Endothelial cell of umbilical vein (primary cell): ENCODE measurements around the gene ZNF827. TPM values are rescaled to one million over a fixed set of nuclear protein-coding genes. Genes with fewer than 3 reads are reported as not detected.

Source experiments
- BruUV-seq: library from RNA; stranded (reverse); fragments of 400-500 nt; replicated peaks from 2 replicates; lab custom pipeline; 2021; lab: Mats Ljungman, UMichigan
- CTCF ChIA-PET: fragments of 300-600, 350-600 bp; sonication (Branson Sonifier 250); formaldehyde crosslinking; loops from one replicate; lab custom pipeline; 2021; ENCODE audit warnings: antibody characterized with exemption, inconsistent platforms; lab: Charles Lee
- POLR2A ChIA-PET: fragments of 300-600, 350-600 bp; sonication (Branson Sonifier 250); formaldehyde crosslinking; loops from one replicate; lab custom pipeline; 2021; ENCODE audit warnings: antibody characterized with exemption, inconsistent platforms; lab: Charles Lee
- DNase-seq: peaks from one replicate; pipeline ENCODE4 v3.0.0-alpha.2; 2011; ENCODE audit warnings: low read depth, low spot score
- FAIRE-seq: peaks from 2 replicates; lab custom pipeline; 2011; peaks lifted over from hg19 to GRCh38; lab: Jason Lieb, UNC
- H2AFZ ChIP-seq: 2 replicates; pipeline ENCODE4 v1.6.0; 2012; ENCODE audit warnings: low read depth, low read length, control low read depth, inconsistent platforms
- H3K27ac ChIP-seq: 2 replicates; pipeline ENCODE4 v1.5.1; 2011; ENCODE audit warnings: low read depth, mild to moderate bottlenecking, control low read depth, low read length, moderate library complexity; ENCODE audit not compliant: insufficient read depth
- H3K27me3 ChIP-seq, 2 experiments: 2 replicates each; pipeline versions ENCODE4 v1.6.0 to v1.6.1; 2011; ENCODE audit warnings: low read length in 2 of 2, mixed read lengths in 1 of 2; ENCODE audit not compliant: control insufficient read depth in 2 of 2, insufficient read depth in 2 of 2
- H3K36me3 ChIP-seq, 2 experiments: 2 replicates in 1 of 2; 3 replicates in 1 of 2; pipeline ENCODE4 v1.5.1; 2011; ENCODE audit warnings: low read length in 2 of 2, mild to moderate bottlenecking in 1 of 2, moderate library complexity in 1 of 2; ENCODE audit not compliant: control insufficient read depth in 2 of 2, insufficient read depth in 2 of 2; ENCODE audit errors: extremely low read depth in 1 of 2
- H3K4me1 ChIP-seq: 3 replicates; pipeline ENCODE4 v1.5.1; 2011; ENCODE audit warnings: mild to moderate bottlenecking, low read length; ENCODE audit not compliant: control insufficient read depth, insufficient read depth; ENCODE audit errors: extremely low read depth
- H3K4me2 ChIP-seq: 2 replicates; pipeline ENCODE4 v1.6.1; 2011; ENCODE audit warnings: low read length, control low read depth, mixed read lengths; ENCODE audit not compliant: insufficient read depth
- H3K4me3 ChIP-seq, 3 experiments: fragments of 200-600 bp in 1 of 3; sonication (generic), shearing (Covaris generic) in 1 of 3; replicated peaks in 1 of 3; 2 replicates each; pipeline ENCODE4 v1.5.1; 2011 to 2016; ENCODE audit warnings: control low read depth in 3 of 3, low read length in 3 of 3, mild to moderate bottlenecking in 2 of 3, inconsistent platforms in 1 of 3, low read depth in 1 of 3, moderate library complexity in 1 of 3; ENCODE audit not compliant: insufficient read depth in 1 of 3
- H3K79me2 ChIP-seq: 2 replicates; pipeline ENCODE4 v1.6.0; 2012; ENCODE audit warnings: low read length, inconsistent platforms; ENCODE audit not compliant: control insufficient read depth, insufficient read depth
- H3K9ac ChIP-seq: replicated peaks from 2 replicates; pipeline ENCODE3; 2011; ENCODE audit warnings: low read length, control low read depth; ENCODE audit not compliant: insufficient read depth; ENCODE audit errors: extremely low read depth
- H3K9me1 ChIP-seq: replicated peaks from 3 replicates; pipeline ENCODE4 v1.6.0; 2011; ENCODE audit warnings: mild to moderate bottlenecking, low read length; ENCODE audit not compliant: control insufficient read depth, insufficient read depth; ENCODE audit errors: extremely low read depth
- H3K9me3 ChIP-seq: replicated peaks from 2 replicates; pipeline ENCODE4 v1.5.1; 2012; ENCODE audit warnings: low read length, inconsistent platforms; ENCODE audit not compliant: control insufficient read depth, insufficient read depth
- H4K20me1 ChIP-seq: replicated peaks from 2 replicates; pipeline ENCODE3; 2011; ENCODE audit warnings: mild to moderate bottlenecking, low read length; ENCODE audit not compliant: control insufficient read depth, insufficient read depth; ENCODE audit errors: extremely low read depth
- EZH2 ChIP-seq: IDR thresholded peaks from 2 replicates; pipeline ENCODE4 v1.6.1; 2012; ENCODE audit warnings: borderline replicate concordance, low read depth, mild to moderate bottlenecking, moderate library complexity, low read length, inconsistent platforms; ENCODE audit not compliant: severe bottlenecking
- FOS ChIP-seq: IDR thresholded peaks from 2 replicates; pipeline ENCODE4 v1.6.1; 2011; ENCODE audit warnings: mild to moderate bottlenecking, low read length, moderate library complexity, borderline replicate concordance; ENCODE audit not compliant: insufficient read depth
- GATA2 ChIP-seq: IDR thresholded peaks from 2 replicates; pipeline ENCODE4 v1.7.0; 2011; ENCODE audit warnings: low read depth, mild to moderate bottlenecking, moderate library complexity, mixed read lengths, low read length; ENCODE audit not compliant: insufficient read length, insufficient read depth
- JUN ChIP-seq: IDR thresholded peaks from 2 replicates; pipeline ENCODE4 v1.6.1; 2011; ENCODE audit warnings: borderline replicate concordance, low read depth; ENCODE audit not compliant: insufficient read length, insufficient read depth
- MYC ChIP-seq: IDR thresholded peaks from one replicate; pipeline ENCODE4 v1.6.1; 2011; ENCODE audit warnings: mild to moderate bottlenecking, low read depth, low read length
- POLR2A ChIP-seq: IDR thresholded peaks from 2 replicates; pipeline ENCODE4 v1.6.1; 2012; ENCODE audit warnings: low read depth, mild to moderate bottlenecking, control low read depth, low read length
- POLR2AphosphoS5 ChIP-seq: IDR thresholded peaks from 2 replicates; pipeline ENCODE4 v1.6.1; 2012; ENCODE audit warnings: low read depth, mild to moderate bottlenecking, control low read depth, low read length, moderate library complexity; ENCODE audit not compliant: insufficient read depth
- dilution Hi-C: fragments of 300-500 bp; cut with MboI; formaldehyde crosslinking; loops from one replicate; pipeline ENCODE4 v1.15.0; 2019; ENCODE audit warnings: low sequenced_read_pairs; ENCODE audit not compliant: extremely low pct_ligation_motif_present
- intact Hi-C: fragments of 100-400 bp; cut with micrococcal nuclease; formaldehyde crosslinking; loops from one replicate; pipeline ENCODE4 v1.10.0; 2022
- polyA plus RNA-seq, 4 experiments: library from polyadenylated mRNA; depleted of rRNA in 3 of 4; stranded (reverse) in 3 of 4; unstranded in 1 of 4; fragments of >200 nt; gene quantifications; 2 replicates each; pipeline versions ENCODE4 v1.2.1 to v1.2.3, GENCODE V29; 2011 to 2012; ENCODE audit warnings: missing spikeins in 1 of 4
- total RNA-seq: library from RNA; stranded (reverse); gene quantifications from 2 replicates; pipeline ENCODE4 v1.2.3, GENCODE V29; 2021
- TF ChIP-seq, protein P1 (sequence below): IDR thresholded peaks from 2 replicates; pipeline ENCODE4 v1.6.1; 2011; ENCODE audit not compliant: insufficient read depth, insufficient read length
- TF ChIP-seq, protein P2 (sequence below), 2 donors: IDR thresholded peaks; 1 replicate in 1 of 2; 2 replicates in 1 of 2; pipeline ENCODE4 v1.5.1; 2011; ENCODE audit warnings: low read length in 2 of 2, mild to moderate bottlenecking in 2 of 2, moderate library complexity in 2 of 2, control low read depth in 1 of 2, inconsistent platforms in 1 of 2, low read depth in 1 of 2; ENCODE audit not compliant: insufficient read depth in 1 of 2; ENCODE audit errors: extremely low read depth in 1 of 2

The ZNF827 gene
- total and polyA plus RNA-seq, 2 donors (not counting 3 experiments of a cell fraction or from before 2014, with no cell fraction given), result 16.9 to 23.7 TPM

DNA sequence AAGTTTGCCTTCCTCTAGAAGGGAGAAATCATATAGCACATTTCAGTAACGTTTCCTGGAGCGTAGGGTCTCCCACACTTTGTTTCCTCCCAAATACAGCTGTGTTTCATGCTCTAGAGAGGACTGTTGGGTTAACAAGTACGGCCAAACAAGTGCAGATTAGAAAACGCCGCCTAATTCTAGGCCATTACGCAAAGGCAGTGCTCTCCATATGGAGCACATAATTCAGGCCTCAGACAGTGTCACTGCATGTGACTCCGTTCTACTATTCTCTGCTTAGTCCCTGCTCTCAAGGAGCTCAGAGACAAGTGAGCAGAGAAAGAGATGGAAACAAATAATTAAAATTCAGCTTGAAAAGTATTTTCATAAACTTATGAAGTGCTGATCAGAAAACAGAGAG lies 11.6 kb downstream of the ZNF827 start:
- H3K4me1 ChIP-seq, result no peaks in the 10 kb centered on the region
- no peaks in the 10 kb centered on the region for H3K36me3 ChIP-seq
- no peak overlapping the region for H3K4me2 ChIP-seq
- no peak overlapping the region for H3K9ac ChIP-seq
- H3K79me2 ChIP-seq, result peaks cover 29% of the 10 kb centered on the region
- CTCF ChIA-PET, result interaction anchor here (1.1 kb wide), 1 partner anchor 9 kb away, joined by 3 read pairs; no protein-coding TSS in a partner anchor
- no peak for FAIRE-seq
- DNase-seq, result no peak
- TF ChIP-seq, protein P1, sequence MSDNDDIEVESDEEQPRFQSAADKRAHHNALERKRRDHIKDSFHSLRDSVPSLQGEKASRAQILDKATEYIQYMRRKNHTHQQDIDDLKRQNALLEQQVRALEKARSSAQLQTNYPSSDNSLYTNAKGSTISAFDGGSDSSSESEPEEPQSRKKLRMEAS, result no peak
- no peak for TF ChIP-seq POLR2AphosphoS5
- no peak for TF ChIP-seq FOS
- no peak for TF ChIP-seq POLR2A
- TF ChIP-seq EZH2, result no peak
- no peak for TF ChIP-seq JUN
- TF ChIP-seq, protein P2, sequence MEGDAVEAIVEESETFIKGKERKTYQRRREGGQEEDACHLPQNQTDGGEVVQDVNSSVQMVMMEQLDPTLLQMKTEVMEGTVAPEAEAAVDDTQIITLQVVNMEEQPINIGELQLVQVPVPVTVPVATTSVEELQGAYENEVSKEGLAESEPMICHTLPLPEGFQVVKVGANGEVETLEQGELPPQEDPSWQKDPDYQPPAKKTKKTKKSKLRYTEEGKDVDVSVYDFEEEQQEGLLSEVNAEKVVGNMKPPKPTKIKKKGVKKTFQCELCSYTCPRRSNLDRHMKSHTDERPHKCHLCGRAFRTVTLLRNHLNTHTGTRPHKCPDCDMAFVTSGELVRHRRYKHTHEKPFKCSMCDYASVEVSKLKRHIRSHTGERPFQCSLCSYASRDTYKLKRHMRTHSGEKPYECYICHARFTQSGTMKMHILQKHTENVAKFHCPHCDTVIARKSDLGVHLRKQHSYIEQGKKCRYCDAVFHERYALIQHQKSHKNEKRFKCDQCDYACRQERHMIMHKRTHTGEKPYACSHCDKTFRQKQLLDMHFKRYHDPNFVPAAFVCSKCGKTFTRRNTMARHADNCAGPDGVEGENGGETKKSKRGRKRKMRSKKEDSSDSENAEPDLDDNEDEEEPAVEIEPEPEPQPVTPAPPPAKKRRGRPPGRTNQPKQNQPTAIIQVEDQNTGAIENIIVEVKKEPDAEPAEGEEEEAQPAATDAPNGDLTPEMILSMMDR (IDR thresholded peaks at IDR 0.05; ENCODE audit: extremely low read depth in 1 of 2, insufficient read depth in 1 of 2, low read depth in 1 of 2, low read length in 2 of 2), result no peak
- no peak for TF ChIP-seq GATA2
- TF ChIP-seq MYC, result no peak
- dilution Hi-C loops (no loop called here), intact Hi-C loops (no loop called here)
- peaks cover 2% of the 10 kb centered on the region for H4K20me1 ChIP-seq
- POLR2A ChIA-PET, result no interaction called here
- H3K4me3 ChIP-seq, result no peak overlapping the region
- H3K9me1 ChIP-seq, result no peaks in the 10 kb centered on the region
- no TSS peak for BruUV-seq
- no peak overlapping the region for H3K27ac ChIP-seq
- H2AFZ ChIP-seq, result no peak overlapping the region
- H3K27me3 ChIP-seq, result no peaks in the 10 kb centered on the region
- H3K9me3 ChIP-seq, result no peaks in the 10 kb centered on the region
